ENCODE measurements around the gene ZNF839. TPM values are rescaled to one million over a fixed set of nuclear protein-coding genes. Genes with fewer than 3 reads are reported as not detected.

Gene ZNF839
- polyA plus RNA-seq (2011; rRNA removed) (8.5 and 10.8 TPM in 2 replicates), polyA plus RNA-seq (2017; fragmentation: RNase III; extraction: RNeasy Plus Mini Kit Qiagen cat#74134 plus additional on column Dnase treatment) (6.0 to 7.9 TPM (median 7.2 TPM) in 3 replicates), polyA minus RNA-seq (2011; rRNA and poly(A)+ RNA removed) (6.5 and 7.9 TPM in 2 replicates)
- 8.6 and 8.8 TPM in 2 replicates for polyA plus RNA-seq (2012; cell fraction: cytosol; rRNA removed)
- 30.0 and 37.7 TPM in 2 replicates for polyA plus RNA-seq (2012; cell fraction: nucleus; rRNA removed)

- H3K4me2 ChIP-seq, result peak within 1 kb of the TSS; percentile 95
- FAIRE-seq (no peak), ATAC-seq (peak; percentile 57 to 61), DNase-seq (ENCODE audit: low read depth in 1 of 2, low spot score in 1 of 2) (peak; percentile 92 to 93)
- no peaks in the 10 kb centered on the region for H3K9me3 ChIP-seq
- H3K4me3 ChIP-seq, result peak within 1 kb of the TSS; percentile 94
- ChIA-PET CTCF (interaction anchor here (1.0 to 8.8 kb wide), 7 partner anchors 9 to 359 kb away, joined by 3 to 100 read pairs (median 32); partner anchors contain the start of gene MOK), POLR2A (interaction anchor here (0.8 kb wide), 1 partner anchor 15 kb away, joined by 3 read pairs; the partner anchor contains the start of gene MOK)
- TF ChIP-seq MAX (IDR thresholded peaks at IDR 0.05) (peak; percentile 73), JUN (IDR thresholded peaks at IDR 0.05) (peak; percentile 59 to 85; a peak in 3 of 5 replicates), BCL3 (IDR thresholded peaks at IDR 0.05) (0 out of 3 replicates have a peak, but pooled peaks have one; percentile 32), CHD2 (IDR thresholded peaks at IDR 0.05; ENCODE audit: low read length, partially characterized antibody) (no peak), MAZ (IDR thresholded peaks at IDR 0.05; ENCODE audit: borderline replicate concordance, low read depth, low read length) (no peak), FOSL2 (IDR thresholded peaks at IDR 0.05) (no peak), FOSL2 (CRISPR knock-in tag; IDR thresholded peaks at IDR 0.05) (peak; percentile 7; the same call in 1 of the 2 replicates), RFX5 (IDR thresholded peaks at IDR 0.05) (peak; percentile 37; the same call in 1 of the 2 replicates), RARB (CRISPR knock-in tag; IDR thresholded peaks at IDR 0.05) (no peak), CEBPB (IDR thresholded peaks at IDR 0.05) (0 out of 4 replicates have a peak, but pooled peaks of 1 of the 2 experiments have one; percentile 0), PHF8 (IDR thresholded peaks at IDR 0.05; ENCODE audit: borderline replicate concordance, low read depth) (peak; percentile 45), TFCP2L1 (CRISPR knock-in tag; IDR thresholded peaks at IDR 0.05) (no peak), POLR2A (IDR thresholded peaks at IDR 0.05; ENCODE audit: low read length) (peak; percentile 8; the same call in 1 of the 2 replicates), KDM5A (IDR thresholded peaks at IDR 0.05) (peak; percentile 51; the same call in 1 of the 2 replicates)
- peak within 1 kb of the TSS; percentile 98 to 99 for H3K27ac ChIP-seq
- 1% methylated on average over 23 of the region's 71 CpGs for WGBS (ENCODE audit: missing lambda C conversion rate)
- peaks cover 39% of the 10 kb centered on the region for H3K4me1 ChIP-seq
These were observed at the start of gene ZNF839 for GRCh38 chr14:102319351-102320032. Gene ZNF839 (plus strand): TSS chr14:102319746. CDS start chr14:102319766, 20 bp downstream.

GRCh38 chr14:102272392-102272791 lies 47.2 kb upstream of the ZNF839 start:
- Histone ChIP-seq H3K4me1 (peaks cover 8% of the 10 kb centered on the region; the same call in 2 of the 3 replicates), H3K4me2 (no peak overlapping the region), H3K27ac (peak overlapping the region in 1 of 2 experiments; percentile 57; a peak in 2 of 6 replicates), H3K9me3 (peaks cover 14% of the 10 kb centered on the region; the same call in 1 of the 3 replicates), H3K4me3 (no peak overlapping the region)
- TF ChIP-seq HES2 (IDR thresholded peaks at IDR 0.05) (no peak), TFCP2L1 (CRISPR knock-in tag; IDR thresholded peaks at IDR 0.05) (no peak), POLR2AphosphoS2 (conservative IDR thresholded peaks at IDR 0.05; ENCODE audit: low read length) (no peak), FOXS1 (CRISPR knock-in tag; IDR thresholded peaks at IDR 0.05) (no peak), HDAC2 (IDR thresholded peaks at IDR 0.05) (no peak), JUN (IDR thresholded peaks at IDR 0.05) (no peak), E2F6 (IDR thresholded peaks at IDR 0.05; ENCODE audit: borderline replicate concordance, low read depth) (no peak), ZNF302 (CRISPR knock-in tag; IDR thresholded peaks at IDR 0.05) (no peak), SREBF2 (IDR thresholded peaks at IDR 0.05) (no peak)
- ATAC-seq, result no peak
- 89% methylated on average over 5 of the region's 5 CpGs for WGBS (ENCODE audit: missing lambda C conversion rate)
- ChIA-PET POLR2A (no interaction called here), CTCF (interaction anchor here (0.9 to 3.5 kb wide), 4 partner anchors 9 to 42 kb away, joined by 3 to 16 read pairs (median 4); no protein-coding TSS in a partner anchor)
- no peak for FAIRE-seq
- no peak for DNase-seq (ENCODE audit: low read depth in 1 of 2, low spot score in 1 of 2)
